HepG2 (cell line): ENCODE results near the gene C19orf73.

ENCODE experiments used
- ATRX ChIP-seq: sonication (generic); formaldehyde crosslinking; IDR thresholded peaks from 2 replicates; pipeline ENCODE4 v1.4.0; 2020; ENCODE audit warnings: missing genetic modification reagents, borderline replicate concordance
- ELF4 ChIP-seq: sonication (generic); formaldehyde crosslinking; IDR thresholded peaks from 2 replicates; pipeline ENCODE4 v1.5.0; 2020; ENCODE audit warnings: missing genetic modification reagents, mild to moderate bottlenecking, moderate library complexity, borderline replicate concordance
- MYC ChIP-seq: sonication (generic); formaldehyde crosslinking; IDR thresholded peaks from 2 replicates; pipeline ENCODE4 v1.9.0; 2021; ENCODE audit warnings: missing genetic modification reagents, borderline replicate concordance
- STAG1 ChIP-seq: sonication (generic); formaldehyde crosslinking; IDR thresholded peaks from 2 replicates; pipeline ENCODE4 v1.4.0; 2020; ENCODE audit warnings: missing genetic modification reagents
- TBP ChIP-seq: sonication (generic); formaldehyde crosslinking; IDR thresholded peaks from 2 replicates; pipeline ENCODE4 v1.5.0; 2020; ENCODE audit warnings: missing genetic modification reagents
- ZNF331 ChIP-seq: sonication (generic); formaldehyde crosslinking; IDR thresholded peaks from 2 replicates; pipeline ENCODE4 v1.4.0; 2020; ENCODE audit warnings: missing genetic modification reagents
- ZNF549 ChIP-seq: sonication (generic); formaldehyde crosslinking; IDR thresholded peaks from 2 replicates; pipeline ENCODE4 v1.5.0; 2020; ENCODE audit warnings: missing genetic modification reagents
- TF ChIP-seq, protein P1 (sequence below), 2 experiments: IDR thresholded peaks; 2 replicates each; pipeline ENCODE4 v1.6.1; 2011 to 2012; ENCODE audit warnings: low read length in 2 of 2, borderline replicate concordance in 1 of 2, low read depth in 1 of 2, mild to moderate bottlenecking in 1 of 2, moderate library complexity in 1 of 2
- TF ChIP-seq, protein P2 (sequence below): sonication (generic); formaldehyde crosslinking; IDR thresholded peaks from 2 replicates; pipeline ENCODE4 v1.9.0; 2021; ENCODE audit warnings: mild to moderate bottlenecking, missing genetic modification reagents
- TF ChIP-seq, protein P3 (sequence below): IDR thresholded peaks from 2 replicates; pipeline ENCODE4 v1.6.1; 2012; ENCODE audit warnings: inconsistent platforms

DNA sequence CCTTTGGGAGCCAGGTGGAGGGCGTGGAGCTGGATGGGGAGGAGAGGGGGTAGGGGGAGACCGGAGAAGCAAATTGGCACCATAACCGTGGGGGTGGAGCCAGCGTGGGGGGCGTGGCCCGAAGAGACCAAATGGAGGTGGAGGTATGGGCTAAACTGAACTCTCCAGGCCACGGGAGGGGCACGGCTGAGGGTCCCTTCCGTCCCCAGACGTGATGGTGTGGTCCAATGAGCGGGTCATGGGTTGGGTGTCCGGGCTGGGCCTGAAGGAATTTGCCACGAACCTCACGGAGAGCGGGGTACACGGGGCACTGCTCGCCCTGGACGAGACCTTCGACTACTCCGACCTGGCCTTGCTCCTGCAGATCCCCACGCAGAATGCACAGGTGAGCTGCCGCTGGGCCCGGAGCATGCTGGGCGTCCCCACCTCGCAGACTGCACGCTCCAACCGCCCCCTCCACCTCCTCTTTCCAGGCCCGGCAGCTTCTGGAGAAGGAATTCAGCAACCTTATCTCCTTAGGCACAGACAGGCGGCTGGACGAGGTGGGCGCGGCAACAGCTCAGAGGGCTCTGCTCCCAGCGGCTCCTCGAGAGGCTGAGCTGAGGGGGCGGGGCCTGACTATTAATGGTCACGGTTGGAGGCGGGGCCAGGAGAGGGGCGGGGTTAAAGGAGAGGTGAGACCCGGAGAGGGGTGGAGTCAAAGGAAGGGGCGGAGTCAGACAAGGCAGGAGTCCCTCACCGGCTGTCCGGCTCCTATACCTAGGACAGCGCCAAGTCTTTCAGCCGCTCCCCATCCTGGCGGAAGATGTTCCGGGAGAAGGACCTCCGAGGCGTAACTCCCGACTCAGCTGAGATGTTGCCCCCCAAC lies 30.1 kb upstream of the C19orf73 start:
- no peak for TF ChIP-seq MYC (CRISPR knock-in tag)
- TF ChIP-seq, protein P1, sequence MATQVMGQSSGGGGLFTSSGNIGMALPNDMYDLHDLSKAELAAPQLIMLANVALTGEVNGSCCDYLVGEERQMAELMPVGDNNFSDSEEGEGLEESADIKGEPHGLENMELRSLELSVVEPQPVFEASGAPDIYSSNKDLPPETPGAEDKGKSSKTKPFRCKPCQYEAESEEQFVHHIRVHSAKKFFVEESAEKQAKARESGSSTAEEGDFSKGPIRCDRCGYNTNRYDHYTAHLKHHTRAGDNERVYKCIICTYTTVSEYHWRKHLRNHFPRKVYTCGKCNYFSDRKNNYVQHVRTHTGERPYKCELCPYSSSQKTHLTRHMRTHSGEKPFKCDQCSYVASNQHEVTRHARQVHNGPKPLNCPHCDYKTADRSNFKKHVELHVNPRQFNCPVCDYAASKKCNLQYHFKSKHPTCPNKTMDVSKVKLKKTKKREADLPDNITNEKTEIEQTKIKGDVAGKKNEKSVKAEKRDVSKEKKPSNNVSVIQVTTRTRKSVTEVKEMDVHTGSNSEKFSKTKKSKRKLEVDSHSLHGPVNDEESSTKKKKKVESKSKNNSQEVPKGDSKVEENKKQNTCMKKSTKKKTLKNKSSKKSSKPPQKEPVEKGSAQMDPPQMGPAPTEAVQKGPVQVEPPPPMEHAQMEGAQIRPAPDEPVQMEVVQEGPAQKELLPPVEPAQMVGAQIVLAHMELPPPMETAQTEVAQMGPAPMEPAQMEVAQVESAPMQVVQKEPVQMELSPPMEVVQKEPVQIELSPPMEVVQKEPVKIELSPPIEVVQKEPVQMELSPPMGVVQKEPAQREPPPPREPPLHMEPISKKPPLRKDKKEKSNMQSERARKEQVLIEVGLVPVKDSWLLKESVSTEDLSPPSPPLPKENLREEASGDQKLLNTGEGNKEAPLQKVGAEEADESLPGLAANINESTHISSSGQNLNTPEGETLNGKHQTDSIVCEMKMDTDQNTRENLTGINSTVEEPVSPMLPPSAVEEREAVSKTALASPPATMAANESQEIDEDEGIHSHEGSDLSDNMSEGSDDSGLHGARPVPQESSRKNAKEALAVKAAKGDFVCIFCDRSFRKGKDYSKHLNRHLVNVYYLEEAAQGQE (IDR thresholded peaks at IDR 0.05; ENCODE audit: borderline replicate concordance in 1 of 2, low read depth in 1 of 2, low read length in 2 of 2): peak; percentile 48 to 90
- TF ChIP-seq, protein P2, sequence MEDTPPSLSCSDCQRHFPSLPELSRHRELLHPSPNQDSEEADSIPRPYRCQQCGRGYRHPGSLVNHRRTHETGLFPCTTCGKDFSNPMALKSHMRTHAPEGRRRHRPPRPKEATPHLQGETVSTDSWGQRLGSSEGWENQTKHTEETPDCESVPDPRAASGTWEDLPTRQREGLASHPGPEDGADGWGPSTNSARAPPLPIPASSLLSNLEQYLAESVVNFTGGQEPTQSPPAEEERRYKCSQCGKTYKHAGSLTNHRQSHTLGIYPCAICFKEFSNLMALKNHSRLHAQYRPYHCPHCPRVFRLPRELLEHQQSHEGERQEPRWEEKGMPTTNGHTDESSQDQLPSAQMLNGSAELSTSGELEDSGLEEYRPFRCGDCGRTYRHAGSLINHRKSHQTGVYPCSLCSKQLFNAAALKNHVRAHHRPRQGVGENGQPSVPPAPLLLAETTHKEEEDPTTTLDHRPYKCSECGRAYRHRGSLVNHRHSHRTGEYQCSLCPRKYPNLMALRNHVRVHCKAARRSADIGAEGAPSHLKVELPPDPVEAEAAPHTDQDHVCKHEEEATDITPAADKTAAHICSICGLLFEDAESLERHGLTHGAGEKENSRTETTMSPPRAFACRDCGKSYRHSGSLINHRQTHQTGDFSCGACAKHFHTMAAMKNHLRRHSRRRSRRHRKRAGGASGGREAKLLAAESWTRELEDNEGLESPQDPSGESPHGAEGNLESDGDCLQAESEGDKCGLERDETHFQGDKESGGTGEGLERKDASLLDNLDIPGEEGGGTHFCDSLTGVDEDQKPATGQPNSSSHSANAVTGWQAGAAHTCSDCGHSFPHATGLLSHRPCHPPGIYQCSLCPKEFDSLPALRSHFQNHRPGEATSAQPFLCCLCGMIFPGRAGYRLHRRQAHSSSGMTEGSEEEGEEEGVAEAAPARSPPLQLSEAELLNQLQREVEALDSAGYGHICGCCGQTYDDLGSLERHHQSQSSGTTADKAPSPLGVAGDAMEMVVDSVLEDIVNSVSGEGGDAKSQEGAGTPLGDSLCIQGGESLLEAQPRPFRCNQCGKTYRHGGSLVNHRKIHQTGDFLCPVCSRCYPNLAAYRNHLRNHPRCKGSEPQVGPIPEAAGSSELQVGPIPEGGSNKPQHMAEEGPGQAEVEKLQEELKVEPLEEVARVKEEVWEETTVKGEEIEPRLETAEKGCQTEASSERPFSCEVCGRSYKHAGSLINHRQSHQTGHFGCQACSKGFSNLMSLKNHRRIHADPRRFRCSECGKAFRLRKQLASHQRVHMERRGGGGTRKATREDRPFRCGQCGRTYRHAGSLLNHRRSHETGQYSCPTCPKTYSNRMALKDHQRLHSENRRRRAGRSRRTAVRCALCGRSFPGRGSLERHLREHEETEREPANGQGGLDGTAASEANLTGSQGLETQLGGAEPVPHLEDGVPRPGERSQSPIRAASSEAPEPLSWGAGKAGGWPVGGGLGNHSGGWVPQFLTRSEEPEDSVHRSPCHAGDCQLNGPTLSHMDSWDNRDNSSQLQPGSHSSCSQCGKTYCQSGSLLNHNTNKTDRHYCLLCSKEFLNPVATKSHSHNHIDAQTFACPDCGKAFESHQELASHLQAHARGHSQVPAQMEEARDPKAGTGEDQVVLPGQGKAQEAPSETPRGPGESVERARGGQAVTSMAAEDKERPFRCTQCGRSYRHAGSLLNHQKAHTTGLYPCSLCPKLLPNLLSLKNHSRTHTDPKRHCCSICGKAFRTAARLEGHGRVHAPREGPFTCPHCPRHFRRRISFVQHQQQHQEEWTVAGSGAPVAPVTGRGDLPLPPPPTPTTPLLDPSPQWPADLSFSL: no peak
- TF ChIP-seq ZNF331 (CRISPR knock-in tag): no peak
- no peak for TF ChIP-seq TBP (CRISPR knock-in tag)
- TF ChIP-seq, protein P3, sequence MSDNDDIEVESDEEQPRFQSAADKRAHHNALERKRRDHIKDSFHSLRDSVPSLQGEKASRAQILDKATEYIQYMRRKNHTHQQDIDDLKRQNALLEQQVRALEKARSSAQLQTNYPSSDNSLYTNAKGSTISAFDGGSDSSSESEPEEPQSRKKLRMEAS: peak; percentile 45; the same call in 1 of the 2 replicates
- no peak for TF ChIP-seq ELF4 (CRISPR knock-in tag)
- no peak for TF ChIP-seq ZNF549 (CRISPR knock-in tag)
- TF ChIP-seq STAG1 (CRISPR knock-in tag): no peak
- no peak for TF ChIP-seq ATRX
